HG03378 (cell line): Measurements from ENCODE around the gene PDZRN3.

ENCODE experiments used
- ATAC-seq: cut with Tn5 transposase; IDR thresholded peaks from one replicate; pipeline ENCODE4 v1.9.1; 2021; ENCODE audit warnings: mild to moderate bottlenecking, moderate library complexity; ENCODE audit not compliant: unreplicated experiment

PDZRN3 gene

DNA sequence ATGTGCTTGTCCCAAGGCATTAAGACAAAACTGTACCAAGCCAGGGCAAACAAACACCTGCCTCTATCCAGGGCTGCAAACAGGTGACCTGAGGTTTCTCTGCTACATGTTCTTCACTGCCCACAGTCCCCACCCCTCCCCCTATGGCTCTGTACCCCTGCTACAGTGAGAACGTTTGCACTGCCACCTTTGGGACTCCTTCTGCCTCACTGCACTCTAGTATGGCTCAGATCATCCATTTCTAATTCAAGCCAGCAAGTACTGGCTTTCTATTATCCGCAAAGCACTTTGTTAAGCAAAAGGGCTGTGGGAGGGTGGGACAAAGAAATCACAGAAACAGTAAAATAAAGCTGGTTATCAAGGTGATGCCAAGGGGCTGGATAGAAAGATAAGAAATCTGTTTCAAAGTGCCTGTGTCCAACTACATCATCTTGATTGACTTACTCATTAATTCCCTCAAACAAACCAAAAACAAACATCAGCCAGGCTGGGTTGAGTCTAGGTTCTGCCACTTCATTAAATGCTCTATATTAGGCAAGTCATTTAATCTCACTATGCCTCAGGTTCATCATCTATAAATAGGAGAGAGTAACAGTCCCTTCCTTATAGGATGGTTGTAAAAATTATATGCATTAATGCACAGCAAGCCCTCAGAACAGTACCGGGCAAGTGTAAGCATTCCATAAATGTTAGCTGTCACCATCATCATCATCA, 95.3 kb downstream of the PDZRN3 start:
- no peak for ATAC-seq

DNA sequence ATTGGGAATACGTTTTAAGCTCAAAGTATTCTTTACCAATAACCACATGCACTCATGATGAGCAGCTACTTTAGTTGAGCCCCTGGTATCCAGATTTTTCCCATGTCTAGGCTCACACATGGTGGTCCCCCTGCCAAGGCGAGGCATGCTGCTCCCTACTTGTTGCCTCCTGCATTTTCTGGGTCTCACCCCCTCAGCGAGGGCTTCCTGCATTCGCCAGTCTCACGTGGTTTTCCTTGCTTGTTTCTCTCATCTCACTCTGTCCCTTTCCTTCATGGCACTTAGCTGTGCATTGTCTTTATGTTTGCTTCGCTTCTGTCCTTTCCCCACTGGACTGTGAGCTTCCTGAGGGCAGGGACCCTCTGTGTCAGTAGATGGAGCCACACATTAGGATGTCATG, 99.2 kb downstream of the PDZRN3 start:
- no peak for ATAC-seq

DNA sequence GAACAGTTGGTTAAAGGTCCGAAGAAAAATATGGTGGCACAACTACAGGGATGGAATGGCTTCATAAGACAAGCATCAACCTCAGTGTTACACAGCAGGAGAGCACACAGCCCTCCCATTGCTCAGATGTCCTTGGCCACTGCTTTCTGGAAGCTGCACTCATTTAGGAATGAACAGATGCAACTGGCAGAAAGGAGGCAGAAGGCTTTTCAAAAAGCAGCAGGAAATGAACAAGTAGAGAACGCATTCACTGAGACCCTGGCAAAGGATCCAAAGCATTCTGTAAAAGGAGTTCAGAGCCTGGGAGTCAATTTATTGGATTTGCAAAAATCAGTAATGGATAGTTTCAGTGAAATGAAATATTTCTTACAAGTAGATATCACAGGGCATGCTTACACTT, 101.1 kb downstream of the PDZRN3 start:
- ATAC-seq, result no peak

DNA sequence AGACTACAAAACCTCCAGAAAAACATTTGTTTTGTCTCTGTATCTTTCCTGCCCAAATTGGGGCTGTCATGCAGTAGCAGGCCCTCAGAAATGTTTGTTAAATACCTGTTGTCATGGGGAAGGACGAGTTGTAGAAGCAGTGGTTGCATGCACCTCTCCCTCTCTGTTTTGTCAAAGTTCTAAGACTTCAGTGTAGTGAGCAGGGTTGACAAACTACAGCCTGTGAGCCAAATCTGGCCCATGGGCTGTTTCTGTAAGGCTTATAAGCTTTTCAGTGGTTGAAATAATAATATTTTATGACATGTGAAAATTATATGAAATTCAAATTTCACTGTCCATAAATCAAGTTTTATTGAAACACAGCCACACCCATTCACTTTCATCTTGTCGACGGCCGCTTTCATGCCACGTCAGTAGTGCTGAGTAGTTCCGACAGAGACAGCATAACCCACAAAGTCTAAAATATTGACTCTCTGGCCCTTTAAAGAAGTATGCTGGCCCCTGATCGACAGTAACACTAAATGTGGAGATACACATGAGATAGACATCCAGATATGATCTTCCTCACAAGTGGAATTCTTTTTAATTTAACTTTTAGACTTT, 102.9 kb downstream of the PDZRN3 start:
- no peak for ATAC-seq

DNA sequence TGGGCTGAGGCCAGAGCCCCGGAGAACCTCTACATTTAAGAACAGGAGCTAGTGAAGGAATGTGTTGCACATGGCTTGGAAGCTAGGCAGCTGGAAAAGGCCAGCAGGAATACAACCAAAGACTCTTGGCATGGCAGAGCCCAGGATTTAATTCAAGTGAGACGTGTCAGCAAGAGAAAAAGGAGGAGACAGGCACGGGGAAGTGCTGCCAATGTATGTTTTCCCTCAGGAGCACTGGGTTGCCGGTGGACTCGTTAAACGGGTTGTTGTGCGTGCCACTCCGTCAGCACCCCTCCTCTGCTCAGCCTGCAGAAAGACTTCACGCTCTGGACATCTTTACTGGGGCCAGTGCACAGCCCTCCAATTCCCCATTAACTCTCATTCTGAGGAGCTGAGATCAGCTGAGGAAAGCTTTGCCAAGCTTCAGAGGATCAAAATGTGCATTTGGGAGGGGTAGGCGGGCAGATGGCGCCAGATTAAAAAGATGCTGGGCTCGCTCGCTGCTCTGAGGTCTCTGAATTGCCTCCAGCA, 103.7 kb downstream of the PDZRN3 start:
- no peak for ATAC-seq

DNA sequence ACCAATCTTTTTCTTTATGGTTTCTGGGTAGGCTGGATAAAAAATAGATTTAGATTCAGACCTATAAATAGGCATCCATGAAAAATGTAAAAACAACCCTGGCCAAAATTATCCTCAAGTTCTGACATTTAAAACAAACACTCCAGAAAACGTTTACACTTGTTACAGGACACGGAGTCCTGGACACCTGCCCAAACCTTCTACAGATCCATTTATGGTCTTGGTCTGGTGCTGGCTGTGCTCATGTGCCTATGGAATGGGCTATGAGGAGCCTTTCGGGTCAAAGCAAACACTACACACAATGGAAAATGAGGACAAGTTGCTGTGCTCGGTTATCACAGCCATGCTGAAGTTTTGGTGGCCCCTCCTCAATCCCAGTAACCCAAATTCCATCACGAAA, 108.1 kb downstream of the PDZRN3 start:
- ATAC-seq, result no peak

DNA sequence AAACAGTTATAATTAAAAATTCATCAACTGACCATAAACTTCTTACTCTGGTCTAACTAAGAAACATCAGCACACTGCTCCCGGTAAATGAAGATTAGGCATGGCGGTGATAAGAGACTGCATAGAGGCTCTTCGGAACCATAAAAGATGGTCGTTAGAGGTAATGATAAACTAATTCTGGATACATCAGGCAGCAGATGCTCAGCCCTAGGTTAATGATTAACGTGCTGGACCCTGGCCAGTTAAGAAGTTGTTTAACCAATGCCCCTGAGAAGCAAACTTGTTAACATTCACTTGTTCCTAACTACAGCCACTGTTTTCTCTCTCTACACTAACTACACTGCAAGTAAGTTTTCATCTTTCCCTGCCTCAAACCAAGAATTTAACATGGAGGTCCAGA, 111.5 kb downstream of the PDZRN3 start:
- ATAC-seq, result no peak

DNA sequence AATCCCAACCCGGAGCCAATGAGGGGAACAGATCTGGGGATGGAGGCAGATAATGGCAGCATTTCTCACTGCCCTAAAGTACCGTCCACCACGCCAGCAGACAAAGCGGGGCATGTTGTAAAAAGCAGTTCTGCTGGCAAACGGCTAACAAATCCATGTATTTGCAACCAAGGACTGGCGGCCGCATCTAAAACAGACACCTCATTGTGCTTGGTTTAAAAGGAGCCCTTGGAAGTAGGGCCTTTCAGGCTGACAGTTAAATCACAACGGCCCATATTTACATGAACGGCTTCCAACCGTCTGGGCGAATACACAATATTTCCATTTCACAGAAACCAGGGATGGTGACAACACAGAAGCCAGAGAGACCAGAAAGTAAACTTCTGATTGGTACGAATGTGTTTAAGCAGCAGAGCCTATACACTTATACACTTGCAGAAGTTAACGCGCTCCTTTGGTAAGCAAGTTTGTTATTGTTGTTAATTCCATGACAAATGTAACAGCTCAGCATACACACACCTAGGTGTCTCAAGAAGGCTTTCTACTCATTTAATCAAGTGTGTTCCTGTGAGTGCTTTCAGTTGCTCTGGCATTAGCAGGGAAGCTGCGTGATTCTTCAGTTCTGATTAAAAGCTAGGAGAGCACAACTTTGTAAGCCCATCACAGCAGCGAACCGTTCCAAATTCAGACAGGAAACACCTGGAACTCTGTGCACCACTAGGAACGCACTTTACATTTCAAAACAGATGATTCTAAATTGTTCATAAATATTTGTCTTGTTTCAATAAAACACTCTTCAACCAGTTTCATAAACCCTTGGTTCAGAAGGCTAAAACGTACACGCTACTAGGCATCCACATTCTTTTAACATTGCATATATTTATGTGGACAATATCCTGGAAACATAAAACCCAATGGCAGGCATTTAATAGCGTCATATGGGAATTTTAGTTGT, 112.9 kb downstream of the PDZRN3 start:
- ATAC-seq, result no peak

DNA sequence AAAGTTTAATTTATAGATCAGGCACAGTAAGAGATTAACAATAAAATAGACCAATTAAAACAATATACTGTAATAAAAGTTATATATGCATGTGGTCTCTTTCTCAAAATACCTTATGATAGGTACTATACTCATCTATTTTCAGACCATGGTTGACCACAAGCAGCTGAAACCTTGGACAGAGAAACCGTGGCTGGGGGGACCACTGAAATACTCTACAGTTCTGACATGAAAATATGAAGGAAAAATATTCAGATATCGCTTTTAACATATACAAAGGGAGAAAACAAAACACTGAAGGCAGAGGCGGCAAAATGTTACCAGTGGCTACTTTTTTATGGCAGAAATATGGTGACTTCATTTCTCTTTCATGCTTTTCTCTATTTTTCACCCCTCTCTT, 114.0 kb downstream of the PDZRN3 start:
- ATAC-seq, result no peak

DNA sequence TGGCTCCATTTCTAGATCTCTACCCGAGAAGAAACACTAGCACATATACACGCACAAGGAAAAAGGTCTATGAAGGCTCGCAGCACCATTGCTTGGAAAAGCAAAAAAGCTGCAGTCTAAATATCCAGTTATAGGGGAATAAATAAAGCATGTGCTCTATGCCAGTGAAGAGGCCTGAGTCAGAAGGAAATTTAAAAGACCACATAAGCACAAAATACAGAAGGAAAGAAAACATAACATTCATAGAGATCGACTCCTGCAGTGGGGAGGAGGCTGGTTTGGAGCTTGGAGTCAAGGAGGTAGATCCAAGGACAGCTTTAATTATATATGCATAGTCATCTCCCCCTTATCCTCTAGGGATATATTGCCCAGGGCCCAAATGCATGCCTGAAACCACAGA, 114.4 kb downstream of the PDZRN3 start:
- ATAC-seq, result no peak

DNA sequence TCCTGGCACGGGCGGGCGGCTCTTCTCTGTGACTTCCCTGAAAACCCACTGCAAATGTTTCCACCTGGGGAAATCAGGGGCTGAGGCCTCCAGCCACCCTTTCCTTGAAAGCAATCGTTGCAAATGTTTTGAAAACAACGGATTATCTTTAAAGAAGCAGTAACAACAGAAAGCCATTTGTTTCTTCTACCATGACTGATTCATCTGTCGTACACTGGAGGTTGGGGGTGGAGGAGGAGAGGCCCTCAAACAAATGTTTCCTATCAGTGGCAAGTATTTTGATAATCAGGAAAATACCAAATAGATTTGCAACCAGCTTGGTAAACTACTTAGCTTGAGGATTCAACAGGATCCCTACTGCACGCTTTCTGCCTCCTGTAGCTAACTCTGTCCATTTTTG, 114.9 kb downstream of the PDZRN3 start:
- ATAC-seq, result no peak

DNA sequence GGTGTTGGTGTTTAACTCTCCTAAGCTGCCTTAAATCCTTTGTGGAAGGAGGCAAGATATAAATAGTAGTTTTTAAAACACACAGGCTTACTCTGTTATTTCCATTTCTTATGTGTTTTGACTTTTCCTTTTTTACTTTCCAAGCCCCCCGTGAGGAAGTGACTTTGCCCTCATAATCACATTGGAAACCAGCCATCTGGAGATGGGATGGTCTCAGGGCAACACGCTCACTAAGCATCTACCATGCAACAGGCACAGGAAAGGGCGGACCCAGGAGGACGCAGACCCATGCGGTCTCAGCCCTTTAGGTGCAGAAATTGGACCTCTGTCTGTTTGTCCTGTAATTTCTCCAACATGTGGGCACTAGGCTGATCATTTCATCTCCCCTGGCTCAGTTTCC, 115.7 kb downstream of the PDZRN3 start:
- ATAC-seq, result no peak

DNA sequence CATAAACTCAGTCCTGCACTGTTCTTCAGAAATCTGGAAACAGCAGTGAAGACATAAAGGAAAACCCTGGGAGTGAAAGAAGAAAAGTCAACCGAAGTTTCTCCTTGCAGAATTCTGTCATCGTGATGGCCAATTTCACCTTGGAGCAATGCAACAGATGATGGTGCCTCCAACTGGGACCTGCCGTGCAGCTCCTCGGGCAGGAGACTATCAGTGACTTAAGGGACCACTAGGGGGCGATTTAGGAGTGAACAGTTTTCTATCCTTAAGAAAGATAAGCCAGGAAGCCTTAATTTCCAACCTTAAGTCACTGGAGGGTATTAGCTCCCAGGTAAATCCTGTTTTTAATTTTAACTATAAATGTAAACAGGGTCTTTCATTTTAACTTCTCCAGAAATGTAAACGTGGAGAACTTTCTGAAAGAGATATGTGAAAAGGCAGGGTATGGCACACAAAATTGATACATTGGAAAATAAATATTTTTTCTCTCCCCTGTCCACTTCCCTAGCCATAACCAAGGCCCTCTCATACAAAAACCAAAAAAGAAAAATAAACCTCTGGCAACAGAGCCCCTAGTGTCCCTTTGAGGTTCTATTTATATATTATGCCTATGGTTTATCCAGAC, 116.3 kb downstream of the PDZRN3 start:
- ATAC-seq, result no peak

DNA sequence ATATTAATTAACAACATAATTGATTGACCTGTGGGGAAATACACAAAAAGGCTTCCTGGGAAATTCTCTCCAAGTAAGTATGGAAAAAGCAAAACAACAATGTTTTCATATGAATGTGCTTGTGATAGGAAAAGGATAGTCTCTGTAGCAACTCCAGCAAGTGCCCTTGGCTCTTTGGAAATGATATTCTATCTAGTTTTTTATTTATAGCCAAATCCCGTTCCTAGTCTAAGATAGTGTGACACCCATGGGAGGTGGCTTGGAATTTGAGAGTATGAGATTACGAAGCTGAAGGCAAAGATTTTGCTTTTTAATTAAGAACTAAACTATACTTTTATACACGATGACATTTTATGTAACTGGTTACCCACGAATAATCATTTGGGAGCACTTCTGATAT, 119.9 kb downstream of the PDZRN3 start:
- no peak for ATAC-seq

DNA sequence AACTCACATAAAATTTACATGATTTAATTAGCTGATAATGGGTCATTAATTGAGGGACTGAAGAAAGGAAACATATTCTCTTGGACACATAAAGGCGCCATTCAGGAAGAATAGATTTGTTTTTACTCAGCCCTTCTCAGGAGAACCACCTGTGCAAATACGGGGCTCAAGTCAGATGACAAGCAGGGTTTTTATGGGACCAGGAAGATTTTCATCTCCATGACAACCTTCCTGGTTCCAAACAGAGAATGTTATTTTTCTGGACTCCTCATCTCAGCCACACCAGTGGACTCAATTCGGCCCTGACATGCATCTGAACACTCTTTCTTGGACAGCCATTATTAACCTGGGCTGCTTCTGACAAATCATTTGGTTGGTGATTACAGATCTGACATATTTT, 120.5 kb downstream of the PDZRN3 start:
- ATAC-seq, result no peak

DNA sequence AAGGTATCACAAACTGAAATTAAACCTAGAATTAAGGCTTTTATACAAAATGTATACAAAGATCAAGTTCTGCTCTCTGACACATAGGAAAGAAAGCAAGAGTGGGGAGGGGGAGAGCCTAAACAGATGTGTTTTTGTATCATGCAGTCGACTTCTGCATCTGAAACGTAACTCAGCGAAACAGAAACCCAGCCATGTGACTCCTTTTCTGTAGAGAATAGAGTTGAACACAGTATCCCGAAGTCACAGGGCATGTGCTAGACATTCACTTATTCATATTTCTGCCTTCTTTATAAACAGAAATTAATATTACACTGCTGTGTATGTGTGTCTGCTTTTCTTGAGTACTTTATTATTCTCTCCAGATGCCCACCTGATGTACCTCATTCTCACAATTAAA, 121.0 kb downstream of the PDZRN3 start:
- no peak for ATAC-seq

DNA sequence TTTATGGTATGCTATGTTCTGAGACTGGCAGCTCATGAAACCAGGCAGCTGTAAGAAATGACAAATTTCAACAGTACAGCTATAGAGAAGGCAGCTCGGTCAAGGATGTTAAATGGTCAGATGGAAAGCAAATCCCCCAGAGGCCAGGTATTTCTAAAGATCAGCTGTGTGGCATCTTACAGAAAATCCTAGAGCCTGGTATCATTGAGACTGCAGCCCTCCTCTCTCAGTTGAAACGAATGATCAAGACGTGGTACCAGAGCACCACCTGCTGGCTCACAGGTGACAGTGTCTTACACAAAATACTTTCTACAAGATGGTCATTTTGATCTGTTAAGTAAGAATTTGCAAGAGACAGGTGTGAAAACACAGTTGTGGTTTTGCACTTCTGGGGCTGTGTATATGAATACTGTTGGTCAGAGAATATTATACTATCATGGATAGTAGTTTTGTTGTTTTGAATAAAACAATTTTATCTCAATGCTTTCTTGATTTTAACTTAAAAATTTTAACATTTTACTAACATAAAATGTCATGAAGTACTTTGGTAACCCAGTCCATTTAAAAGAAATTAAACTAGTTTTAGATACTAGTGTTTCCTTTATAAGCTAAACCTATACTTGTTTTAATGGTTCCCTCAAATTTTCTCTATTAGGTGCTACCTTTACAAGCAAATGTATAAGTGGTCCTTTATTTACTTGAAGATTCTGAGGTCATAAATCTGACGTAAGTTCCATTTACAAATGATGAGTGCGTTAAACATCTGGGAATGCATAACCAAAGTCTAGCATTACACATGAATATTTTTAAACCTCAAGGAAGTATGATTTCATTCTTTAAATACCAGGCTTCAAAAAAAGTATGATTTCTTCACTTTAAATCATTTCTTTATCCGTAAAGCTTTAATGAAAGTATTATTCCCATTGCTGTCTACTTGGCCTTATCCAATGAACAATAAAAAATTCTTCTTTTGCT, 121.8 kb downstream of the PDZRN3 start:
- peak; percentile 74 for ATAC-seq

DNA sequence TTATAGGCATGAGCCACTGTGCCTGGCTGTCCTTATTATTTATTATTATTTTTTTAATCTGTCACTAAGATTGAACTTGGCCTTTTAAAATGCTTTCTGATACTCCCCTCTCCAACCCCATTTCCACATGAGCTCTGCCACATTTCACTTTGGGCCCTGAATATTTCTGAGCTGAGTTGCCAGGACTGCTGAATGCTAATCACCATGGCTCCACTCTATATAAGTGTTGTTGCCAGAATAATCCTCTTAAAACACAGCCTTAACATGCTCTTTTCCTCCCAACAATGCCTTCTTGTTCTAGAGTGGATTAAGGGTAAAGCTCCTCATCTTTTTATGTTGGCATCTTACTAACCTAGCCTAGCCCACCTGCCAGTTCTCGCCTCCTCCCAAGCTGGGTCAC, 124.4 kb downstream of the PDZRN3 start:
- no peak for ATAC-seq

DNA sequence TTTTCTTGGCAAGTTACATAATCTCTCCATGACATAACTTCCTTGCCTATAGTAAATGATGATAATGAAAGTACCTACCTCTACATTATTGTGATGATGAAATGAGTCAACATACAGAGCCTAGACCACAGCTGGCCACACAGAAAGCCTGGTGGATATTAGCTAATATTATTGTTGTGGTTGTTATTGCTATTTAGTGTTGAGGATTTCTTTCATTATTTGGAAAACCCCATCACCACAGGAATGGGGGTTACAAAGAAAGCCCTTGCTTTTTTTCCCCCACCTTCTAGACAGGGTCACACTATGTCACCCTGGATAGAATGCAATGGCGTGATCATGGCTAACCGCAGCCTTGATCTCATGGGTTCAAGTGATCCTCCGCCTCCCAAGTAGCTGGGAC, 125.0 kb downstream of the PDZRN3 start:
- ATAC-seq, result peak; percentile 55
